Renal cortex interstitium (tissue), 11 donors: ENCODE measurements around the gene WNT11. TPM values are rescaled to one million over a fixed set of nuclear protein-coding genes. Genes with fewer than 3 reads are reported as not detected.

Source experiments
- DNase-seq, 11 donors: peaks; one replicate each; pipeline ENCODE4 v3.0.0-alpha.2; 2013; ENCODE audit warnings: low read depth in 9 of 11, low spot score in 4 of 11; ENCODE audit errors: extremely low read depth in 1 of 11
- polyA plus RNA-seq, 3 donors: library from polyadenylated mRNA; unstranded; fragments of 120-200 nt; gene quantifications; one replicate each; pipeline ENCODE4 v1.2.1, GENCODE V29; 2013; ENCODE audit not compliant: insufficient read length in 3 of 3

Gene WNT11
- polyA plus RNA-seq, 3 donors: 9.5 to 20.4 (median 18.4) TPM

DNA sequence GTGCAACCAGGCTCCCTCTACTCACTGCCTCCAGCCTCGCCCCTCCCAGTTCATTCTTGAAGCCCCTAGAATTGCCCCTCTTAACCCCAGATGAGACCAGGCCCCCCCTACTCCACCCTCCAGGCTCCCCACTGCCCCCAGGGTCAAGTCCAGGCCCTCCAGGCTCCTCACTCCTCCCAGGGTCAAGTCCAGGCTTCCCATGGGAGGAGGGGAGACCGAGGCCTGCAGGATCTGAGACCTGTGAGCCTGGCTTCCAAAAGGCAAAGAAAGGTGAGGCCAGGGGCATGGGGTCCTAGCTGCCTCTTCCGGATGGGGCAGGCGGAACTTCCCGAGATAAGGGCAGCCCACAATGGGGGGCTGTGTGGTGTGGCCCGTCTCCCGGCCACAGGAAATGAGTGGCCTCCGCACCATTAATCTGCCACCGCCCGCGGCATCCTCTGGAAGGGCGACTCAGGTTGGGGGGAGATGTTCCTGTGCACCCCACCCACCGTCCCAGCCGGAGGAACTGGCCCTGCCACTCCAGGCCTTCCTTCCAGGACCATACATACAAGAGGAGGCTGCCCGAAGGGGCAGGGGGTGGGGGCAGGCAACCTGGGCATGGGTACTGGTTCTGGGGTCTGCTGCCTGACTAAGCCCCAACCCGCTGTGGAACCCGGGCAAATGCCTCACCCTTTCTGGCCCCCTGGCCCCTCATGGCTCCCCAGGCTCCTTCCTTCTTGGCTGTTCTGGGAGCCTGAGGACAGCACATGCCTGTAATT is 35.1 kb upstream of the WNT11 start:
- DNase-seq: no peak

DNA sequence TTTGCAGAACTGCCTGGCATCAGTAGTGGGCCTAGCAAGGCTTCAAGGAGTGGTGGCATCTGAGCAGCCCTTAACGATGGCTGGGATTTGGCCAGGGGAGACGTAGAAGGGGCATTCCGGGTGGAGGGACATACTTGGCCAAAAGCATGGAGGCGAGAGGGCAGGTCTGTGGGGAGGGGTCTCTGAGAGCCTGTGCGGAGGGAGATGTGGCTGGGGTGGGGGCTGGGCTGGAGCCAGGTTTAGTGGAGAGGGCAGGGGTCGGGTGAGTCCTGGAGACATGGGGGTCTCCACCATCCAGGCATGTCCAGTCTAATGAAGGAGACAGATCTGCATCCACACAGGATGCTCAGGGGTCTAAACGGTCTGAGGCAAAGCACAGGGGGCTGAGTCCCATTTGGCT is 34.4 kb upstream of the WNT11 start:
- no peak for DNase-seq

DNA sequence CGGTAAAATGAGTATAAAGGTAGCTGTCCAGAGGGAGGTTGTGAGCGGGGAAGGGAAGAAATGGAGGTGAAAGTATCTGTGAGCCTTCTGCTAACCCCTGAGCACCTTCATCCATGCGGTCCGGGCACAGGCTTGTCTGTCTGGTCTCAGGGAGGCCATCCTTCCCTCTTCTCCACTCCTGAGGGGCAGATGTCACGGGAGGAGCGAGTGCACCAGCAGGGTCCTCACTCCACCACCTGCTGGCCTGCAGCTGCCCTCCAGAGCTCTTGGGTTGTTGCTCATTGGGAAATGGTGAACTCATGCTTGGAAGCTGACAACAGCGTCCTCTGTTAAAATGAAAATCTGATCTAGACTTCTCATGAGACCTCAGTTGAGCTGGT is 33.8 kb upstream of the WNT11 start:
- DNase-seq: no peak

DNA sequence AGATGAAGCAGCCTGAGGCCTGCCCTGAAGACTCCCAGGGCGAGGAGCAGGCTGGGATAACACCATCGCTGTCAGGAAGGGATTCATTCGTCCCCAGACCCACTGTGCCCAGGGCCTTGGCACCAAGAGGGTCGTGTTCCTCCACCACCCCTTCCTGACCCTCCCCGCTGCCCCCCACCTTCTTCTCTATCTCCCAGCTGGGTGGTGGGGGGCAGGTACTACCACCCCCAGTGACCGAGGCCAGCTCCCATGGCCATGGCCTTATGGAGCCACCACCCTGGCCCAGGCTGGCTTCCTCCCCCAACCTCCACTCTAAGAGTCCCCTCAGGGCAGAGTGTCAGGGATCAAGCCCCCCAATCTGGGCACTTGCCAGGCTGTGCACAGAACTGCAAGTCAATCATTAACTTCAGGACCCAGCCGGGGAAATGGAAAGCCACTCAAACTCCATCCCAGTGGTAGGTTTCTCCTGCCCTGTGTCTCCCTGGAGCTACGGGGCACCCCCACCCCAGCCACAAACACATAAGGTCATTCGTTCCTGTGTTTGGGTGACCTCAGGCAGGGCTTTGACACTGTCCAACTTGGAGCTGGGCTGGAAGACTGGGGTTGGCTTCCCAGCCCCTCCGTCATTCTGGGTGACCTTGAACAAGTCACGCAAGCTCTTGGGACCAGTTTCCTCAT is 33.3 kb upstream of the WNT11 start:
- DNase-seq: no peak

DNA sequence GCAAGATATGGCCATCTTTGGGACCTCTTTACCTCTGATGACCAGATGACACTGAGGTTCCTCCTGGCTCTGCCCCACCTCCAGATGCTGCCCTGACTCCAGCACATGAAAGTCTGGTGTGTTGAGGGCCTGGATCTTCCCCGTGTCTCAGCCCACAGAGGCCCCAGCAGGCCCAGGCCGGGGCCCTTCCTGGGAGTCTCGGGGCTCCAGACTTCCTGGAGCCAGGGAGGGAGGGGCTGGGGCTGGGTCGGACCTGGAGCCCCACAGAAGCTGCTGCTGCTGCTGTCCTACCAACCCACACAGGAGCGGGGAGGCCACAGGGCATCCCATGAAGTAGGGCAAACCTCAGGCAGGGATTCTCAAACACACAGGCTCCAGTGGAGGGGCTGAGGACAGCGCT is 32.2 kb upstream of the WNT11 start:
- DNase-seq: no peak

DNA sequence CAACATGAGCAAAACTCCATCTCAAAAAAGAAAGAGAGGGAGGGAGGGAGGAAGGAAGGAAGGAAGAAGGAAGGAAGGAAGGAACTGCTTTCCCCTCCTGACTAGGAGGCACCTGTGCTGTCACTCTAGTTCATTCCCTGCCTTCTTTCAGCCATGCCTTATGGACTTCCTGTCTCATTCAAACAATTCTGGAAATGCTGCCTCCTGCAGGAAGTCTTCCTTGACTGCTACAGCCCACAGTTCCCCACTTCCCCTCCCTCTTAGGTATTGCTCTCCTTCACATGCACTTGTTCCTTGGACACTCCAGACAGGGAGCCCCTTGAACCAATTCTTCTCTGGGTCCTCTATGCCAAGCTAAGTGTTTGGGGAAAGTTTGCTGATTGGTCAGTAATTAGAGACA is 31.6 kb upstream of the WNT11 start:
- no peak for DNase-seq

DNA sequence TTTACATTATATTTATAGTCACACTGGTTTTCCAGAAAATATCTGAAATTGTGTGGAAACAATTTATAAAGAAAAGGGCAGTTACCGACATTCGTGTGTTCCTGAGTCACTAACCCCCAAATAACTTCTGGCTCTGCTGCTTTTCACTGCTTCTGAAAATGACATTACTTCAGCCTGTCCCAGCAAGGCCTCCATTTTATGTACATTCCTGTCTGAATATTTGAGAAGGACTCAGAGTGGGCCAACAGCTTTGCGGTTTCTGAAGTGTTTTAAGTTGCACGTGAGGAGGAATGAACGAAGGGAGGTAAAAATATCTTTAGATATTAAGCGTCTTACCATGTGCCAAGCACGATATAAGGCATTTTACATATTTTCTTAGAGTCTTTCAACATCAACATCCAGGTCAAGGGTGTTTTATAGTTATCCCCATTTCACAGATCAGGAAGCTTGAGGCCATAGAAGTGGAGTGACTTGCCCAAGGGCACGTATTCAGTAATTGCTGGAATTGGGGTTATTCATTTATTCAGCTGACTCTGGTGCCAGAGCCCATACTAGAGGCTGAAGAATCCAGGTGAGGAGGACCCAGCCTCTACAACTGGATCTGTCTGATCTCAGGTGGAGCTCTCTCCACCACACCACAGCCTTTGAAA is 30.8 kb upstream of the WNT11 start:
- DNase-seq: no peak

DNA sequence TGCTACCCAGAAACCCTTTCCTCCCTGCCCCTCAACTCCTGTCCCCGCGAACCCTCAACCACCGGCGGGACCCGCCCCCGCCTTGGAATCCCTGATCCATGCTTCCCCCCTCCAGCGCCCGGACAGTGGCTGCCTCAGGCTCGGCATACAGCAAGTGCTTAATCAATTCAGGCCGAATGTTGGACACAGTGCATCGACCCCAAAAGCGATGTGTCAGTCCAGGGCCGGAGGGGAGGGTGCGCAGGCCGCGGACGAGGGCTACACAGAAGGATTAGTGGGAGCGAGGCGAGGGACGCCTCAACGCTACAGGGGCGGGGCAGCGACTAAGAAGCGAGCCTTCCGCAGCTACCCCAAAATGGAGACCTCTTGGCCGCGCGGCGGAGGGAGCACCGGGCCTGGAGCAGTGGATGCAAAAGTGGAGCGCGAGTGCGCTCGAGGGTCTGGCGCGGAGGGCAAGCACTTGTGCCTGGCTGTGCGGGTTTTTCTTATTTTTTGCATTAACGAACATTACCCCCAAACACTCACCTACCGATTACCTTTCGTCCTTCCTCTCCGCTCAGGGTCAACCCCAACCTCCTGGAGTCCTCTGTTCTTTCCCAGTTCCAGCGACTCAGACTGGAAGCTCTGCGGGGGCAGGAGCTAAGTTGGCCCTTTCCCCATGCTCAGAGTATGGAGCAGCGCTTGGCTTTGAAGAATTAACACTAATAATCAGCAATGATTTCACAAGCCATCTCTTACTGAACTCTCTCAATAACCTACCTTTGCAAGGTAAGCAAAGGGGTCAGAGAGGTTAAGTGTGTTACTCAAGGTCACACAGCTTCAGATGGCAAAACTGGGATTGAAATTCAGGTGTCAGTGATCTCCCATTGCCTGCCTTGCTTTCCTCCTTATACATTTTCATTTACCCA is 30.0 kb upstream of the WNT11 start:
- DNase-seq: peak in 1 of 11 donors; percentile 54

DNA sequence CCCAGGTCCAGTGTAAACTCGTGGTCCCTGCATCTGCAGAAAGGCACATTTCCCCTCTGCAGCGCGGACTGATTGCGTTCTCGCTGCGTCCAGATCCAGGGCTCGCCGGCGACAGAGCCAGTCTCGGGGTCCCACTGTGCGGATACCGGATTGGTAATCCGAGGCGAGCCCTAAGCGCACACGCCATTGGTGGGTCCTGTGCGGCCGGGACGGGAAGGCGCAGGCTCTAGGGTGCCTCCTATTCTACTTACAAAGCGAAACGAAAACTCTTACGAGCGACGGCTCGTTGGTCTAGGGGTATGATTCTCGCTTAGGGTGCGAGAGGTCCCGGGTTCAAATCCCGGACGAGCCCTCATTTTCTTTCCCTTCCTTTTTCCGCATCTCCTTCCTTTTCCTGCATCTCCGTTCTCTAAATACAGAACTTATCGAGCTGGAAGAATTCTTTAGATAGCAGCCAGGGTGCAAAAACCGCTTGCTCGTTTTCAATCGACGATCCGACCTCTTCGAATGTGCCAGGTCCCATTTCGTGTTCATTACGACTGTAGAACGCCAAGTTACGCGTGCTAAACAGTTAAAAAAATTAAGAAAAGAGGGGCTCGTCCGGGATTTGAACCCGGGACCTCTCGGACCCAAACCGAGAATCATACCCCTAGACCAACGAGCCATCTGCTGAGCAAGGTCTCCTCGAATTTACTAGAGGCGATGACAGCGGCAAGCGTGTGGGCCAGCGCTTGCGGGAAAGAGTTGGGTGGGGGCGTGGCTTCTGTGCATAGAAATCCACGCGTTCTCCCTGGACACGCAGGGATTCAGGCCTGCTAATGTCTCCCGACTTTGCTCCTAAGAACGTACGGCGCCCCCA is 29.2 kb upstream of the WNT11 start:
- peak; percentile 80 to 94 (median 91) for DNase-seq

DNA sequence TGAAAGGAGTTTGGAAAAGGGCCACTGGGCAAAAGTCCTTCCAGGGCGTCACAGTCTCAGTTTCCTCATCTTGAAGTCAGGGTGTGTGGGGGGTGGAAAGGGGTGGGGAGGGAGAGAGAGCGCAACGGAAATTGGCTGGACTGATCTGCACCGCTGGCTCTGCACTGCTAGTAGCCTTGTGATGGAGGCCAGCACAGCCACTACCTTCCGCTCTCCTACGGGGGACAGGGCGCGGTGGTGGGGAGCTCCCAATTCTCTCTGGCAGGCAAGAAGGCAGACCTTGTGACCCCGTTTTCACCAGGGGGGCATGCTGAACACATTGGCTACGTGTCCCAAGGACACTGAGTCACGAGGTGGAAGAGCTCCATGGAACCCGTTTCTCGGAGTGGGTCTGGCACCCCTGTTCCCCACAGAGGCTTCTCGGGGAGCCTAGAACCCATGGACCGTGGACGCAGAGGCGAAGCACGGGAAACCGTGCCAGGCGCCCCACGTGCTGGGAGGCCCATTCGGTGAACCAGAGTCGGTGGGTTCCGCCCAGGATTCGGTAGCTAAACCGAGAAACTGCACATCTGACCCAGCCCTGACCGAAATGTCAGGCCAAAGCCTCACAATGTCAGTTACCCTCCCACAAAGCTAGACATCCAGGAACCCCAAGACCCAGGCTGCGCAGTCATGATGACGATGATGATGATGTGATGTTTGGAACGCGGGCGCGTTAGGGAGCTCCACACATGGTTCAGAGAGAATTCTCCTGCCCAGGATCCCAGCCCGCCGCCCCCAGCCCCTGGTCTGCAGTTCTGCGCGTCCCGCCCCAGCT is 28.3 kb upstream of the WNT11 start:
- DNase-seq: no peak

DNA sequence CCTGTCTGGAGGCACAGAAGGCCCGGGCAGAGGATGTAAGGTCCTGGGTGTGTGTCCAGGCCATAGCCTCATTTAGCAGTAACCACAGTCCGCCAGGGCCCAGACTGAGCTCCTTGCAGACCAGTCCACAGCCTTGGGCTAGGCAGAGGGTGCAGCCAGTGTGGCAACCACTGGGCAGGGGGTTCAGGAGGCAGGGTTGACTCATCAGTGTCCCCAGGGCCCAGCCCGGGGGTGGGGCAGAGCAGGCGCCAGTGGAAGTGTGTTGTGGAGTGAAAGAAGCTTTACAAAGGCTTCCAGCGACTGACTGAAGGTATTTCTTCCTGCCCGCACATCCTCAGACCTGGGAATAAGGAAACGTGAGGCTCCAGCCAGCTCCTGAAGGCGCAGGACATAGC is 27.7 kb upstream of the WNT11 start:
- DNase-seq: no peak

DNA sequence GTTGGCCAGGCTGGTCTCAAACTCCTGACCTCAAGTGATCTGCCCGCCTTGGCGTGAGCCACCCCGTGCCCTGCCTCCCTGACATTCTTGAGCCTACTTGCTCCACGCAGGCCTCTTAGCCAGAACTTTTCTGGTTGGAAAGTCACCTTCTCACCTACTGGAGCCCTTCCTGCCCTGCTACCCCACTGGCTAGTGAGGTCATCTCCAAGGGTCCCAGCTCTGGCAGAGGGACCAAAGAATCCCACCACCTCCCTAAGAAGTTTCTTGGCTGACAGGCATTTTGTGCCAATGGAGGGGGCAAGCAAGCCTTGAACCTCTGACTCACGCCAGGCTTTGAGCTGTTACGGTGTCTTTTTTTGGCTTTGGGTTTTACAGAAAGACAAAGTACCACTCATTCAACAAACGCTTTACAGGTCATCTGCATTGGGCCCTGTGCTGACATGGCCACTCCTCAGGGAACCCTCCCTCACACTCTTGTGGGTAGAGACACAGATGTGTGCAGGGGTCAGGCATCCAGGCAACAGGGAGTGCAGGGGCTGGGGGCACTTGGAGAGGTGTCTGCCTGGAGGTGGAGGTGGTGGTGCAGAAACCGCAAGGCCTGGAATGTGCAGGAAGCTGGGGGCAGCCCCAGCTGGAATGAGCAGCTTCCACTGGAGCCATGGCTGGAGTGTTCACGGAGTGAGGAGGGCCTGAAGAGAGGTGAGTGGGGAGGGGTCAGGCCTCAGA is 27.1 kb upstream of the WNT11 start:
- no peak for DNase-seq

DNA sequence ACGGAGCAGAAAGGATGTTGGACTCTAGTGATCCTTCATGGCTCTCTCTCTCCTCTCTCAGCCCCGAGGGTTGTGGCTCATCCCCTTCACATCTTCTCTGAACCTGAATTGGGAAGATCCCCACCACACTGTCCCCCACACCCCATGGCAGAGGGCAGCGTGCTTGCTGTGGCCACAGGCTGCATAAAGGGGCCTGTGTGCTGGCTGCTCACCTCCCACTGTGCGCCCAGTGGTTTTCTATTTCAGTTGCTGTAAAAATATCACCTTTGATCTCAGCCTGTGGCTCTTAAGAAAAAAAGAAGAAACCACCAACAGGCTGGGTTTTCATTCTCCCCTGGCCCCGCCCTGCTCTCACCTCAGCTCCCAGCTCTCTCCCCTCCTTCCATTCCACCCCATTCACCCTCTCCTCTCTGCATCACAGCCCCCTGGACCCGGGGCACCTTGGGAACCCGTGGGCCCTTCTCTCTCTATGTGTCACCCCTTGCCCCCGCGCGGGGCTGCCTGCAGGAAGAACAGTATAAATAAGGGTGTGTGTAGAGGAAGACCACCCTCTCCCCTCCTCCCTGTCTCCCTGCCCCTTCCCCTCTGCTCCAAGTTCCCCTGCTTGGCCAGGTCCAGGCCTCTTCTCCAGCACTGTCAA is 25.8 kb upstream of the WNT11 start:
- DNase-seq: no peak

DNA sequence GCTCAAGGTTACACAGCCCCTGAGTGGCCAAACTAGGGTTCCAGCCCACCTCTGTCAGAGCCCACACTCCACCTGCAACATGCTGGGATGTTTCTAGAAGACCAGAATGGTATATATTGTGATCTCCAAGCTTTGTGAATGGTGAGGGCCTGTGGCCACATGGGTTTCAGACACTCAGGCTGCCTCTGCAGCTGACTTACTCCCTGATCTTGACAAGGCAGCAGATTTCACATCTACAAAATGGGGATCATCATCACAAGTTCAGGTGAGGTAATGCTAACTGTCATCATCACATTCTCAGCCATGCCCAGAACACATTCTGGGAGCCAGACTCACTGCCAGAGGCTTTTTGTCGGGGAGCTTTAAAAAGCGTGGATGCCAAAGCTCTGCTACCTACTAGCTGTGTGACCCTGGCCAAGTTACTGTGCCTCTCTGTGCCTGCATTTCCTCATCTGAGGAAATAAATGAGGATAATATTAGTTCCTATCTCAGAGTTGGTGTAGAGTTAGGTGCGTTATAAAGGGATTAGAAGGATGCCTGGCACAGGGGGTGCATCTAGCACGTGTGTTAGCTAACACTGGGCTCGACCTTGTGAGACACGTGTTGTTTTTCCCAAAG is 24.9 kb upstream of the WNT11 start:
- no peak for DNase-seq

DNA sequence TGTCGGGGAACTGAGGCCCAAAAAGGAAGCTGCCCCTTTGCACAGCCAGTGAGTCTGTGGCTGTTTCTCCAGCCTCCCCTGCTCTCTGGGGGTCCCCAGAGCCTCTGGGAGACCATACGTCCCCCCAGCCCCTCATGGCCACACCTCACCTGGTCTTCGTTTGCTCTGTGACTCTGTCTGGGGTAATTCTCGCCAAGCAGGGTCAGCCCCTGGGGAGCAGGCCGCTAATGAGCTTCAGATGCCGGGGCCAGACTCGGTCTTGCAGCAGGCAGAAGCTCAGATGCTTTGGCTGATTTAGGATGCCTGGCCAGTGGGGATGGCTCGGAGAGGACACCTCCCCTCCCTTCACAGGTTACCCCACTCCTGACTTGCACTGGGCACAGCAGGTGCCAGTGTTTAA is 24.1 kb upstream of the WNT11 start:
- DNase-seq: no peak

DNA sequence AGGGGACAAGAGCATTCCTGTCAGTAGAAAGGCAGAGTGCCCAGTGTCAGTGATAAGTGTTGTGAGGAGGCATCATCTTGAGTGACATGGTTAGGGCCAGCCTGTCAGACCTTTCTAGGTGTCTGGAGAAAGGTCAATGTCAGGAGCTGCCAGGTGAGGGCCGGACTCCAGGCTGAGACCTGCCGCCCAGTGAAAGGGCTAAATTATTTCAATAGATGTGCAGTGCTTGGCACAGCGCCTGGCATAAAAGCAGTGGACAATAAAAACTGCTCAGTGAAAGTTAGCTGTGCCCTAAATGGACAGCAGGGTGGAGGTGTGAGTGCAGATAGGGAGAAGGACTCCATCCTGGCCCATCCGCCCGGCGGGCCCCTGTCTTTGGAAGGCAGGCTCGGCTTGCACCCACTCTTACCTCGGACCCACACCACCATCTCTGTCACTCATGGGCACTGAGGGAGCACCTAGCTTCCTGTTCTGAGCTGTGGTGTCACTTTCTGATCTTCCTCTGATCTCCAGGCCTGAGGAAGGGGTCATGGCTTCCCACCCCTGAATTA is 23.5 kb upstream of the WNT11 start:
- DNase-seq: no peak
